K562 (cell line): ENCODE results near the gene CBFA2T3. TPM values are rescaled to one million over a fixed set of nuclear protein-coding genes. Genes with fewer than 3 reads are reported as not detected.

Experiments used
- EZH2 ChIP-seq: IDR thresholded peaks from 2 replicates; pipeline ENCODE4 v1.6.1; 2012; ENCODE audit warnings: low read depth, mild to moderate bottlenecking, inconsistent platforms, low read length, borderline replicate concordance
- GABPB2 ChIP-seq: fragments of 250-450 bp; sonication (Bioruptor Pico); conservative IDR thresholded peaks from 2 replicates; pipeline ENCODE4 v1.5.1; 2021; ENCODE audit warnings: mild to moderate bottlenecking
- MBD1 ChIP-seq: fragments of 250-450 bp; sonication (Bioruptor Pico); IDR thresholded peaks from 2 replicates; pipeline ENCODE4 v1.8.0; 2022; ENCODE audit warnings: inconsistent platforms
- NR2F6 ChIP-seq: fragments of 450-650 bp; formaldehyde crosslinking; IDR thresholded peaks from 2 replicates; pipeline ENCODE4 v1.4.0; 2020; ENCODE audit warnings: mild to moderate bottlenecking
- RB1 ChIP-seq: fragments of 450-650 bp; IDR thresholded peaks from 2 replicates; pipeline ENCODE4 v1.6.1; 2017; ENCODE audit warnings: low read depth, mild to moderate bottlenecking
- RBFOX2 ChIP-seq: fragments of 200-400 bp; formaldehyde crosslinking; IDR thresholded peaks from 2 replicates; pipeline ENCODE4 v1.6.1; 2017; ENCODE audit warnings: low read depth, mild to moderate bottlenecking, low read length, moderate library complexity
- polyA plus RNA-seq, 8 experiments: library from polyadenylated mRNA; depleted of rRNA in 4 of 8; stranded (reverse) in 5 of 8; unstranded in 3 of 8; fragments of >200 nt; fragmentation: Nextera tagmentation in 2 of 8; fragmentation: Illumina TruSeq in 1 of 8; extraction: Ambion mirVana in 2 of 8; extraction: Trizol in 1 of 8; gene quantifications; 2 replicates each; pipeline versions ENCODE4 v1.2.1 to v1.2.3, GENCODE V29; 2011 to 2014; ENCODE audit warnings: inconsistent platforms in 1 of 8, missing spikeins in 1 of 8
- total RNA-seq, 7 experiments: library from RNA; depleted of rRNA in 6 of 7; stranded (reverse); fragments of >200 nt in 6 of 7; fragmentation: Illumina TruSeq in 2 of 7; extraction: Trizol in 2 of 7; gene quantifications; 2 replicates each; pipeline versions ENCODE4 v1.2.1 to v1.2.3, GENCODE V29; 2011 to 2021; ENCODE audit warnings: low replicate concordance in 1 of 7
- TF ChIP-seq, protein P1 (sequence below): fragments of 250-450 bp; sonication (Bioruptor Pico); IDR thresholded peaks from 2 replicates; pipeline ENCODE4 v1.8.0; 2022; ENCODE audit warnings: inconsistent platforms, mild to moderate bottlenecking, moderate library complexity, borderline replicate concordance
- TF ChIP-seq, protein P2 (sequence below): fragments of 250-450 bp; sonication (Bioruptor Pico); IDR thresholded peaks from 2 replicates; pipeline ENCODE4 v1.4.0; 2020

CBFA2T3 gene
- total and polyA plus RNA-seq, 9 of the 15 experiments (the other 6 are each of a cell fraction or from before 2014, with no cell fraction given), result 2.3 to 145 (median 6.7) TPM

GRCh38 chr16:88930716-88931115 is 46.3 kb downstream of the CBFA2T3 start (continued):
- TF ChIP-seq, protein P1, sequence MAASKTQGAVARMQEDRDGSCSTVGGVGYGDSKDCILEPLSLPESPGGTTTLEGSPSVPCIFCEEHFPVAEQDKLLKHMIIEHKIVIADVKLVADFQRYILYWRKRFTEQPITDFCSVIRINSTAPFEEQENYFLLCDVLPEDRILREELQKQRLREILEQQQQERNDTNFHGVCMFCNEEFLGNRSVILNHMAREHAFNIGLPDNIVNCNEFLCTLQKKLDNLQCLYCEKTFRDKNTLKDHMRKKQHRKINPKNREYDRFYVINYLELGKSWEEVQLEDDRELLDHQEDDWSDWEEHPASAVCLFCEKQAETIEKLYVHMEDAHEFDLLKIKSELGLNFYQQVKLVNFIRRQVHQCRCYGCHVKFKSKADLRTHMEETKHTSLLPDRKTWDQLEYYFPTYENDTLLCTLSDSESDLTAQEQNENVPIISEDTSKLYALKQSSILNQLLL, result no peak
- TF ChIP-seq MBD1 (CRISPR knock-in tag) (no peak), NR2F6 (CRISPR knock-in tag) (no peak), GABPB2 (no peak), RB1 (no peak), RBFOX2 (no peak), EZH2 (no peak)
- TF ChIP-seq, protein P2, sequence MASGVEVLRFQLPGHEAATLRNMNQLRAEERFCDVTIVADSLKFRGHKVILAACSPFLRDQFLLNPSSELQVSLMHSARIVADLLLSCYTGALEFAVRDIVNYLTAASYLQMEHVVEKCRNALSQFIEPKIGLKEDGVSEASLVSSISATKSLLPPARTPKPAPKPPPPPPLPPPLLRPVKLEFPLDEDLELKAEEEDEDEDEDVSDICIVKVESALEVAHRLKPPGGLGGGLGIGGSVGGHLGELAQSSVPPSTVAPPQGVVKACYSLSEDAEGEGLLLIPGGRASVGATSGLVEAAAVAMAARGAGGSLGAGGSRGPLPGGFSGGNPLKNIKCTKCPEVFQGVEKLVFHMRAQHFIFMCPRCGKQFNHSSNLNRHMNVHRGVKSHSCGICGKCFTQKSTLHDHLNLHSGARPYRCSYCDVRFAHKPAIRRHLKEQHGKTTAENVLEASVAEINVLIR (CRISPR knock-in tag), result no peak
